ENCODE results near the gene MYORG. TPM values are rescaled to one million over a fixed set of nuclear protein-coding genes. Genes with fewer than 3 reads are reported as not detected.
A peak's percentile ranks its signal among the peaks of the same experiment; 100 is the strongest.

The MYORG gene
- total and polyA plus RNA-seq, 4 donors = 11.4 to 26.6 (median 19.3) TPM

- TF ChIP-seq HNF4G (IDR thresholded peaks at IDR 0.05) (no peak), CTCF (IDR thresholded peaks at IDR 0.05; ENCODE audit: low read depth, low read length, missing input control) (no peak), MAX (IDR thresholded peaks at IDR 0.05) (no peak)
- H3K27me3 ChIP-seq (ENCODE audit: control insufficient read depth in 4 of 4, insufficient read depth in 4 of 4, low read length in 3 of 4) = no peaks in the 10 kb centered on the region
- H3K27ac ChIP-seq (ENCODE audit: low read depth in 1 of 2, low read length in 2 of 2) = peak overlapping the region; percentile 66 to 80
- H3K9ac ChIP-seq (ENCODE audit: low read depth in 1 of 2, low read length in 2 of 2) = no peak overlapping the region
- DNase-seq (ENCODE audit: low spot score) = no peak
- no peak overlapping the region for H3K4me3 ChIP-seq (ENCODE audit: low read depth in 1 of 3, low read length in 3 of 3)
- no peaks in the 10 kb centered on the region for H3K9me3 ChIP-seq (ENCODE audit: control insufficient read depth in 4 of 4, low read length in 3 of 4)
- no peaks in the 10 kb centered on the region for H3K36me3 ChIP-seq (ENCODE audit: control insufficient read depth in 4 of 4, insufficient read depth in 3 of 4, low read depth in 1 of 4, low read length in 3 of 4)
- peaks cover 22 to 64% (median 59%) of the 10 kb centered on the region in 4 donors for H3K4me1 ChIP-seq (ENCODE audit: control insufficient read depth in 4 of 4, insufficient read depth in 4 of 4, low read length in 3 of 4)
Measured at GRCh38 chr9:34347800-34348158, 28.9 kb downstream of the MYORG start.

GRCh38 chr9:34346873-34347799 is 29.6 kb downstream of the MYORG start:
- Histone ChIP-seq H3K27ac (ENCODE audit: low read depth in 1 of 2, low read length in 2 of 2) (peak overlapping the region; percentile 66 to 80), H3K4me1 (ENCODE audit: control insufficient read depth in 4 of 4, insufficient read depth in 4 of 4, low read length in 3 of 4) (peaks cover 22 to 70% (median 63%) of the 10 kb centered on the region in 4 donors), H3K9me3 (ENCODE audit: control insufficient read depth in 4 of 4, low read length in 3 of 4) (no peaks in the 10 kb centered on the region), H3K4me3 (ENCODE audit: low read depth in 1 of 3, low read length in 3 of 3) (no peak overlapping the region), H3K9ac (ENCODE audit: low read depth in 1 of 2, low read length in 2 of 2) (no peak overlapping the region), H3K36me3 (ENCODE audit: control insufficient read depth in 4 of 4, insufficient read depth in 3 of 4, low read depth in 1 of 4, low read length in 3 of 4) (peaks cover 0 to 4% (median 0%) of the 10 kb centered on the region in 4 donors), H3K27me3 (ENCODE audit: control insufficient read depth in 4 of 4, insufficient read depth in 4 of 4, low read length in 3 of 4) (no peaks in the 10 kb centered on the region)
- 39% methylated on average over 15 of the region's 15 CpGs for WGBS
- DNase-seq (ENCODE audit: low spot score) = no peak
- TF ChIP-seq HNF4G (IDR thresholded peaks at IDR 0.05) = peak; percentile 52
- TF ChIP-seq JUND (IDR thresholded peaks at IDR 0.05) = peak; percentile 36 to 50
- TF ChIP-seq SP1 (IDR thresholded peaks at IDR 0.05) = peak; percentile 85
- no peak for TF ChIP-seq EGR1 (IDR thresholded peaks at IDR 0.05; ENCODE audit: low read depth in 2 of 2)
- TF ChIP-seq YY1 (IDR thresholded peaks at IDR 0.05) = peak; percentile 91
- no peak for TF ChIP-seq CTCF (IDR thresholded peaks at IDR 0.05; ENCODE audit: low read depth, low read length, missing input control)
- TF ChIP-seq ATF3 (IDR thresholded peaks at IDR 0.05) = no peak
- TF ChIP-seq TAF1 (conservative IDR thresholded peaks at IDR 0.05) = no peak
- peak; percentile 87 to 92 for TF ChIP-seq HNF4A (conservative IDR thresholded peaks at IDR 0.05)
- no peak for TF ChIP-seq GABPA (IDR thresholded peaks at IDR 0.05 in 1 of 2, conservative IDR thresholded peaks at IDR 0.05 in 1 of 2)
- no peak for TF ChIP-seq FOXA2 (IDR thresholded peaks at IDR 0.05)
- no peak for TF ChIP-seq NR2F2 (IDR thresholded peaks at IDR 0.05)
- peak; percentile 89 to 92 for TF ChIP-seq RXRA (IDR thresholded peaks at IDR 0.05)
- no peak for TF ChIP-seq FOXA1 (IDR thresholded peaks at IDR 0.05)
- TF ChIP-seq ZBTB33 (IDR thresholded peaks at IDR 0.05) = peak; percentile 58
- no peak for TF ChIP-seq MAX (IDR thresholded peaks at IDR 0.05)
- TF ChIP-seq RAD21 (IDR thresholded peaks at IDR 0.05) = no peak
- TF ChIP-seq REST (IDR thresholded peaks at IDR 0.05) = peak; percentile 29

Data from liver (tissue), 9 donors.